IPS DF 19.7 (cell line): ENCODE results near the gene ZFYVE27.

Source experiments
- DNase-seq: peaks from one replicate; pipeline ENCODE4 v3.0.0-alpha.2; 2013; ENCODE audit warnings: low read depth, low spot score

The ZFYVE27 gene

GRCh38 chr10:97770255-97770654 is 33.3 kb downstream of the ZFYVE27 start:
- DNase-seq, result no peak

- DNase-seq, result no peak
Observed at GRCh38 chr10:97771055-97771891, 34.3 kb downstream of the ZFYVE27 start.

- DNase-seq, result no peak
Observed at GRCh38 chr10:97771913-97772823, 35.2 kb downstream of the ZFYVE27 start, which contains the start of gene SFRP5. Gene SFRP5 (minus strand): TSS chr10:97771999. CDS start chr10:97771833, 166 bp downstream.

GRCh38 chr10:97773096-97773495 is 36.2 kb downstream of the ZFYVE27 start:
- no peak for DNase-seq

GRCh38 chr10:97774811-97775294 is 37.9 kb downstream of the ZFYVE27 start:
- DNase-seq, result no peak

GRCh38 chr10:97777143-97777542 is 40.2 kb downstream of the ZFYVE27 start:
- DNase-seq, result no peak

- no peak for DNase-seq
Observed at GRCh38 chr10:97778452-97779302, 41.7 kb downstream of the ZFYVE27 start.

GRCh38 chr10:97779492-97779891 is 42.6 kb downstream of the ZFYVE27 start:
- no peak for DNase-seq

GRCh38 chr10:97779975-97780374 is 43.0 kb downstream of the ZFYVE27 start:
- DNase-seq, result no peak

- DNase-seq, result no peak
Observed at GRCh38 chr10:97780841-97781617, 44.1 kb downstream of the ZFYVE27 start.

- no peak for DNase-seq
Observed at GRCh38 chr10:97781618-97782331, 44.8 kb downstream of the ZFYVE27 start.

GRCh38 chr10:97782455-97783228 is 45.7 kb downstream of the ZFYVE27 start:
- no peak for DNase-seq

GRCh38 chr10:97784200-97784810 is 47.4 kb downstream of the ZFYVE27 start:
- no peak for DNase-seq

- no peak for DNase-seq
Observed at GRCh38 chr10:97785231-97785630, 48.3 kb downstream of the ZFYVE27 start.

GRCh38 chr10:97785731-97786130 is 48.8 kb downstream of the ZFYVE27 start:
- no peak for DNase-seq

GRCh38 chr10:97788552-97789442 is 51.9 kb downstream of the ZFYVE27 start:
- DNase-seq, result no peak

GRCh38 chr10:97789770-97790397 is 53.0 kb downstream of the ZFYVE27 start:
- DNase-seq, result no peak
